ENCODE measurements around the gene ZBTB26. TPM values are rescaled to one million over a fixed set of nuclear protein-coding genes. Genes with fewer than 3 reads are reported as not detected.

ZBTB26 gene
- 8.4 TPM for total RNA-seq

- DNase-seq: peak; percentile 98
Measured at GRCh38 chr9:122931226-122932121, at the start of gene ZBTB26. Gene ZBTB26 (minus strand): TSS chr9:122931512. CDS start chr9:122919934, 11,578 bp downstream.

GRCh38 chr9:122978601-122979000 is 47.3 kb upstream of the ZBTB26 start:
- DNase-seq: no peak

GRCh38 chr9:122975196-122975595 is 43.9 kb upstream of the ZBTB26 start:
- DNase-seq: no peak

- DNase-seq: no peak
Measured at GRCh38 chr9:122961139-122961538, 29.8 kb upstream of the ZBTB26 start.

- no peak for DNase-seq
Measured at GRCh38 chr9:122955961-122956360, 24.6 kb upstream of the ZBTB26 start.

GRCh38 chr9:122954253-122954691 is 23.0 kb upstream of the ZBTB26 start:
- no peak for DNase-seq

GRCh38 chr9:122951056-122951455 is 19.7 kb upstream of the ZBTB26 start:
- DNase-seq: no peak

GRCh38 chr9:122950263-122950662 is 19.0 kb upstream of the ZBTB26 start:
- DNase-seq: no peak

- no peak for DNase-seq
Measured at GRCh38 chr9:122949696-122950095, 18.4 kb upstream of the ZBTB26 start.

- no peak for DNase-seq
Measured at GRCh38 chr9:122948313-122948712, 17.0 kb upstream of the ZBTB26 start.

- DNase-seq: no peak
Measured at GRCh38 chr9:122946461-122947005, 15.2 kb upstream of the ZBTB26 start.

- no peak for DNase-seq
Measured at GRCh38 chr9:122944960-122945888, 13.9 kb upstream of the ZBTB26 start.

GRCh38 chr9:122941582-122942234 is 10.4 kb upstream of the ZBTB26 start:
- peak; percentile 50 for DNase-seq

GRCh38 chr9:122940749-122941581 is 9.7 kb upstream of the ZBTB26 start, which contains the start of gene RABGAP1:
Gene RABGAP1 (plus strand): TSS chr9:122941020. CDS start chr9:122957060, 16,040 bp downstream.
- peak; percentile 99 for DNase-seq

- DNase-seq: no peak
Measured at GRCh38 chr9:122940454-122940748, 9.1 kb upstream of the ZBTB26 start.

- DNase-seq: no peak
Measured at GRCh38 chr9:122939601-122940000, 8.3 kb upstream of the ZBTB26 start.

- DNase-seq: no peak
Measured at GRCh38 chr9:122936883-122937282, 5.6 kb upstream of the ZBTB26 start.

- no peak for DNase-seq
Measured at GRCh38 chr9:122936464-122936863, 5.2 kb upstream of the ZBTB26 start.

GRCh38 chr9:122930541-122931225 is 629 bp downstream of the ZBTB26 start:
- DNase-seq: no peak

GRCh38 chr9:122929796-122930354 is 1.4 kb downstream of the ZBTB26 start:
- no peak for DNase-seq

All from tongue (tissue), 2 donors.